GM18861 (cell line): Measurements from ENCODE around the gene LRP1B.

Experiments used
- ATAC-seq: cut with Tn5 transposase; IDR thresholded peaks from one replicate; pipeline ENCODE4 v1.9.1; 2021; ENCODE audit not compliant: unreplicated experiment

Gene LRP1B

DNA sequence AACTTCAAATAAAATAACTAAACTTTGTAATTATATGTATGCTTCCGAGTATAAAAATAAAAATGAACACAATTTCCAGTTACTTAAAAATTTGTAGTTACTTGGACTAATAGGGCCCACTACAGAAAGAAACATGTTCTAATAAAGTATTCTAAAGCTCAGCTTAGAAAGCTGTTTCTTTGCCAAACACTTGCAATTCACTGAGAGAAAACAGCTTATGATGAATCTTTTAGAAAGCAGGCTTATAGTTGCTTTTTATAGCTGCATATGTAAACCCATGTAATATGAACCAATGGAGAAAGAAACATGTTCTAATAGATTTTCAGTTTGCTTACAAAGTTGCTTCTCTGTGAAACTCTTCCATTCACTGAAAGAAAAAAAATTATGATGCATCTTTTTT, 766.0 kb downstream of the LRP1B start:
- ATAC-seq: no peak

DNA sequence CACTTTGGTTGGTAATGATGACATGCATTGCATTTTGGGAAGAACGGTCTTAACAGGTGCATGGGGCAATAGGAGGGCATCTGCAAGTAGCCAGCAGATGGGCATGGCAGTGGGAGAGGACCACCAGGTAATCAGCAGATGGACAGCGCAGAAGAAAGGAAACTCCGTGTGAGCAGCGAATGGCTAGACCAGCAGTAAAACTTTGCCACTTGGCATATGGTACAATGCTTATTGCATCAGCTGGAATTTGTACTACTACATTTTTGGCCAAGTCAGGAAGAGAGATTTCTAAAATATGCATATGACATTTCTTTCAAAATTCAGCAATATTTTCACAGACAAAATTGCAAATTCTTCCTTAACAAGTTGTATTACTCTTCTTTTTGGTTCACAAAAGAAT, 768.5 kb downstream of the LRP1B start:
- ATAC-seq: no peak

DNA sequence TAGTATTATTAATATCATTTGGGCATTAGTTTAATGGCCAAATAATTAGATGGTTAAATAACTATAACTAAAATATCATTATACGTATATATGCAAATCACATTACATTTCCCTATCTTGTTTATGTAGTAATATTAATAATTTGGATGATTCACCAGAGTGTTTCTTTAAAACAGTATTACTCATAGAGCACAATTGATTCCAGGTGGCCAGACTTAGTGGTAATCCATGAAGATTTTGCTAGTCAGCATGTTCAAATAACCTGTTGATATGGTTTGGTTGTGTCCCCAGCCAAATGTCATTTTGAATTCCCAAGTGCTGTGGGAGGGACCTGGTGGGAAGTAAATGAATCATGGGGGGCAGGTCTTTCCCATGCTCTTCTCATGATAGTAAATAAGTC, 782.3 kb downstream of the LRP1B start:
- ATAC-seq: no peak

DNA sequence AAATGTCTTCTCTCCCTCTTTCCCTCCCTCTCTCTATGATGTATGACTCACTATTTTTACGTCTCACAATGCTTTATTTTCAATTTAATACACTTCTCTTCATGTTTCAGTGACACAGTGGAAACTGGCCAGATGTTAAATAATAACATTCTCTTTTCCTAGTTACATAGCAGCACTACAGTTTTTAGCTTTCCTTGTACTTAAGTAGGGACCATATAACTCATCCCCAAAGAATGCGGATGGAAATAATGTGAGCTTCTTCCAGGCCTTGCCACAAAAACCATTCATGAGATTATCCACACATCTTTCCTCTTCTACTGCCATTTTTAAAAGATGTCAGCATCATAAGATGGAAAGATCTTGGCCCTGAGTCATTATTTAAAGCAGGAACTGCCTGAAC, 789.4 kb downstream of the LRP1B start:
- no peak for ATAC-seq

GRCh38 chr2:141331127-141331526, 799.7 kb downstream of the LRP1B start:
- ATAC-seq: no peak

GRCh38 chr2:141329964-141330363, 800.9 kb downstream of the LRP1B start:
- ATAC-seq: no peak

DNA sequence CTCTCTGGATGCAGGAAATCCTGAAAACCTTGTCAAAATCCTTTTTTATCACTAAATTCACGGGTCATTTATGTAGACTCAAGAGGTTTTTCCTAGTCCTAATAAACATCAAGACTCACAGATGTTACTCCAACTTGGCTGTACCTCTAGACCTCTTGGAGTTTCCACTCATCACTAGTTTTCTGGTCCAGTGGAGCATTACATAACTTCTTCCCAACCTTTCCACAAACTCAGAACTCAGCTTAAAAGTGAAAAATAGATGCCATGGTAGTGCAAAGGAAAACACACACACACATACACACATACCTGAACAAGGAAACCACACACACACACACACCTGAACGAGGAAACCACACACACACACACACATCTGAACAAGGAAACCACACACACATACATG, 807.2 kb downstream of the LRP1B start:
- ATAC-seq: no peak

- no peak for ATAC-seq
Measured at GRCh38 chr2:141317986-141318385, 812.8 kb downstream of the LRP1B start.

GRCh38 chr2:141316606-141317005, 814.2 kb downstream of the LRP1B start:
- ATAC-seq: no peak

DNA sequence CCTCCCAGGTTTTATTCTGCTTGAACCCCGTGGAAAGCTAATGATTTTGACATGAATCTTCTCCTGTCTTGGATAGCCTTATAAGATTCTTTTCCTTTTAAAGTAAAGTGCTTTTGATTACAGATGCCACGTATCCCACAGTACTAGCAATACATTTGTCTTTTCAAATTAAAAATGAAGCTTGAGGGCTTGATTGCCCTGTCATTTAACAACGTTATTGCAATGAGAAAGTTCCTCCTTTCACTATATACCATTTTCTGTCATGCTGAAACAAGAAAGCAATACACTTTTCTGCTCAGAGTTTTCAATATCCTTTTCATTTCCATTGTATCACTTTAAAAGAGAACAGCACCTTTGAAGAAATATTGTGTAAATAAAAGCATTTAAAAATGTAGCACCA, 814.7 kb downstream of the LRP1B start:
- no peak for ATAC-seq

DNA sequence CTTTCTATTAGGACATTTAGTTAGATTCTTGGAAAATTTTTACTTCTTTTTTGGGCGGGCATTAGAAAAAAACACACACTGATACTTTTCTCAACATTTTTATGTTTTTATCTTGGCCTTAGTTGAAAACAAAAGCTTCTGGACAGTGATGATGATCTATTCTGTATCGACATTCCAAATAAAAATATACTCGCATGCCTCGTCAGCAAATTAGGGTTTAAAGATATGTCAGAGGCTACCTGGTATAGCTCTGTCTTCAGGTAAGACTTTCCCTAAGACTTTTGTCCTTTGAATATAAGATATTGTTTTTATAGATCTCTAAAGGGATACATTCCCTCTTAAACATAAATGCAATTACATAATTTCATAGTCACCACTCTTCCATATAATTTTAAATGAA, 816.8 kb downstream of the LRP1B start:
- no peak for ATAC-seq

DNA sequence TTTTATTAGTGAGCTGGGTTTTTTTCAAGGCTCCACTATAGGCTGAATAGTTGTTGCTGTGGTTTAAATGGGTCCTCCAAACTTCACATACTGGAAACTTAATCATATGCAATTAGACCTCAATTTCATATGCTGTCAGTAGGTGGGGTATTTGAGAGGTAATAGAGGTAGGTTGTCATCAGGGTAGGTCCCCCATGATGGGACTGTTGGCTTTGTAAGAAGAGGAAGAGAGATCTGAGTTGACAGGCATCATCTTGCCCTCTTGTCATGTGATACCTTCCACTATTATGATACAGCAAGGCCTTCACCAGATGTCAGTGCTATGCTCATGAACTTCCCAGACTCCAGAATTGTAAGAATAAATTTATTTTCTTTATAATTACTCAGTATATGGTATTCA, 819.4 kb downstream of the LRP1B start:
- ATAC-seq: no peak

DNA sequence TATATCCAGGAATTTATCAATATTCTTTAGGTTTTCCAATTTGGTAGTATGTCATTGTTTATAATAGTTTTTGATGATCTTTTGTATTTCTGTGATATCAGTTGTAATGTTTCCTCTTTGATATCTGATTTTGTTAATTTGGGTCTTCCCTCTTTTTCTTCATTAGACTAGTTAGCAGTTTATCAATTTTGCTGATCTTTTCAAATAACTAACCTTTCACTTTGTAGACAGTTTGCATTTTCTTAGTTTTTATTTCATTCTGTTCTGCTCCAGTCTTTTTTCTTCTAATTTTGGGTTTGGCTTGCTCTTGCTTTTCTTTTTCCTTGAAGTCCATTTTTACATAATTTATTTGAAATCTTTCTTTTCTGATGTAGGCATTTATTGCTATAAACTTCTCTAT, 824.4 kb downstream of the LRP1B start:
- ATAC-seq: no peak

GRCh38 chr2:141301551-141301950, 829.3 kb downstream of the LRP1B start:
- ATAC-seq: no peak

GRCh38 chr2:141280037-141280436, 850.8 kb downstream of the LRP1B start:
- ATAC-seq: no peak

DNA sequence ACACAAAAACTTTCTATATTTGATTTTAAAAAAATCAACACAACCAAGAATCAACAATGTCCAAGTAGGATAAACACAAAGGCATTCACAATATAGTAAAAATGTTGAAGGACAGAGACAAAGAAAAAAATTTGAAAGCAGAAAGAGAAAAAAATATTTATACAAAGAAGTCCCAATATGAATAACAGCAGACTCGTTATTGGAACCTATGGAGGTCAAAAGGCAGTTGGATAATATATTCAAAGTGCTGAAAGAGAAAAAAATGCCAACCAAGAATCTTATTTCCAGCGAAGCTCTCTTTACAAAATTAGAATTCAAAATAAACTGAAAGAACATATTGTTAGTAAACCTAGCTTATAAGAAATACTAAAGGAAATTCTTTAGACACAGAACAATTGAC, 859.5 kb downstream of the LRP1B start:
- no peak for ATAC-seq

GRCh38 chr2:141264848-141265247, 866.0 kb downstream of the LRP1B start:
- no peak for ATAC-seq

DNA sequence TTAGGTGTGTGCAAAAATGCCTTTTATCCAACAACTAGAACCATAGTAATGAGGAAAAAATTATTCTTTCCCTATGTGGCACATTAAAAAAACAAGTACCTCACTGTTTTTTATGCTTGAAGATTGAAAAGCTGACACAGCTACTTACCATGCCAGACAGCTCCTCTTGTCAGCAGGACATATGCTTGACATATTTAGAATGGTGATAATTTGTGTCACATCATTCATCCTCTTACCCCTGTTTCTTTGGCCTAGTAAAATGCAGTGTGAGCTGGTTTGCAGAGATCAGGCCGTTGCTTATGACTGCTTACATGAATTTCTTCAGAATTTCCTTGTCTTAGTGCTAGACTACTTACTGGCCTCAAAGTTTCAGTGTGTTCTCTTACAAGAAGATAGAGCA, 869.9 kb downstream of the LRP1B start:
- no peak for ATAC-seq

DNA sequence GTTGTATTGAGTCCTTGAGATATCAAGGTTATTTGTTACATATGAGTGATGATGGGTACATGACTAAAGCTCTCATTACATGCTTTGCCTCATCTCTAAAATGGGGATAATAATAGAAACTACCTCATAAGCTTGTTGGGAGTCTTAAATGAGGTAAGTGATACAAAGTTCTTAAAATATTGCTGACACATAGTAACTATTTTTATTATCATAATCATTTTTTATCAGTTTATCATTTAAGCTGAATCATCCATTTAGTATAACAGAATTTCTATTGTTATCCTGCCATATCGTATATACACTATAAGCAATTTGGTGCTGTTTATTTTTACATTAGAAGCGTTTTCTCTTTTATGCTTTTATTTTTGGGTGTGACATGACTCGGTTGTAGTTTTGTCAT, 871.1 kb downstream of the LRP1B start:
- no peak for ATAC-seq

- no peak for ATAC-seq
Measured at GRCh38 chr2:141242008-141242407, 888.8 kb downstream of the LRP1B start.

GRCh38 chr2:141226560-141226959, 904.3 kb downstream of the LRP1B start:
- no peak for ATAC-seq

DNA sequence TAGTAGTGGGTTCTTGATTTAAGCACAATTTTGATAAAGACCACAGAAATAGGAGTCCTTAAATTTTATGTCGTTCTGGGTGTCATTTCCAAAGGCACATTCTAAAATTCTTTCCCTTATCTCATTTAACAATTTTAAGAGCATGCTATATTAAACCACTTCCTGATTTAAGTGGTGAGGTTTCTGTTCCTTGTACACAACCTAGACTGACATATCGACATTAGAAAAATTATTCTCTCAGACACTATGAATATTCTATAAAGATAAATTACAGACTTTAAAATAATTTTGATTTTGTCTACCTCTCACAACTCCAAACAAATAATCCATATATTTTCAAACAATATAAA, 923.8 kb downstream of the LRP1B start:
- ATAC-seq: no peak

DNA sequence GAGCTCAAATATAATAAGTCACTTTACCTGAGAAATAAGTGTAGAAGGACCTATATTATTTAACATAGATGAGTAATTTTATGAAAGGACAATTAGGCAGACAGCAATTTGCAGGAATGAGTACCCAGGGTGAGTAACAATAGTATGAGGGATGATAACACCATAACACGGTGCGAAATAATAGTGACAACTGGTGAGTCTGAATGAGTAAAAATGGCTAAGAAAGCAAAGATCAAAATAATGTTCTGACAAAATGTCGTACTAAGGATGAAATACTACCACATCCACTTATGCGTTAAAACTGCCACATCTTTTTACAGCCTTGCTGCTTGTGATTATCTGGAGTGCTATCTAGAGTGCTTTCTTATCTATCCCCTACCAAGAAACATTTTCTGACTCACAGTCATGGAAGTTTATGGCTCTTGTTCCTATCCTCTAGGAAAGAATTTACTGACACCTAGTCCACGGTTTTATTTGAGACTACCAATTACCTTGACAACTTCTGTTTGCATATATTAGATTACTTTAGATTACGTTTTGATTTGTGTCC, 929.7 kb downstream of the LRP1B start:
- ATAC-seq: no peak

GRCh38 chr2:141200191-141200590, 930.6 kb downstream of the LRP1B start:
- no peak for ATAC-seq
